ENCODE data around the gene PRDM11.

Gene PRDM11

DNA sequence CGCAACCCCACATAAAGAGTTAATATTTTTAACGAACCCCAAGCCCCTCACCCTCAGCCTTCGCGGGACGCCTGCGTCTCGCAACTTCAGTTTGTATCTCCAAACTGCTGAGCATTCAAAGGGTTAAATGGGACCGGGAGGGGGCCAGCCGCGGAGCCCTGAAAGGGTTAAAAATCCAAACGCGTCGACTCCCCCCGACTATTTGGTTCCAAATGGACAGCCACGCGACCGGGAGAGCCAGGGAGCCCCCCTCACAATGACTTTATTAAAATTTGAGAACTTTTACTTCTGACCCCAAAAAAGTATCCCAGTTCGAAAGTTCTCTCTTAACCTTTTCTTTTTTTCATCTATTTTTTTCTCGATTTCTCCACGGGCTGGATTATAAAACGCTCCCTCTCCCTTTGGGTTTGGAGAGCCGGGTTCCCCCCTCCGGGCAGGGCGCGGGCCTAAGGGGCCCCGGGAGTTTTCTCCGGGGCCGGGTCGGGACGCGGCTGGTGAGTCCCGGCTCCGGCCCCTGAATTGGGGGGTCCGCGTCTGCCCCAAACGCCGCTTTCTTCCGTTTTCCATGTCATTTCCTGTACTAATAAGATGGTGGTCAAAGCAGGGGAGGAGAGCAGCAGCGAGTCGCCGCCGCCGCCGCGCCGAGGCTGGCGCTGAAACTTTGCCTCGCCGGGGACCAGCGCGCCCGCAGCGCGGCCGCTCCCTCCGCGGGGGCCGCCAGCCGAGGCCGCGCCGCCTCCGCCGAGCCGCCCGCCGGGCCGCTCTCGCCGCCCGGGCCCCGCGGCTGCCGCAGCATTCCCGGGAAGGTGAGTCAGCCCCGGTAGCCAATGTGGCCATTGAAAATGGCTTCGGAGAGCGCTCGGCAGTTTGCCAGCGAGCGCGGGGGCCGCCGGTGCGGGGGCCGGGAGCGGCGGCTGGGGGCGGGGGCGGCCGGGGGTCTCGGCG, at the start of gene PRDM11:
PRDM11 (plus strand) TSS at position 568 of the 945 bp plus-strand sequence. CDS start 35,128 bp downstream, outside the sequence.
- peak within 1 kb of the TSS; percentile 81 for H3K27ac ChIP-seq
- TF ChIP-seq, protein P1, sequence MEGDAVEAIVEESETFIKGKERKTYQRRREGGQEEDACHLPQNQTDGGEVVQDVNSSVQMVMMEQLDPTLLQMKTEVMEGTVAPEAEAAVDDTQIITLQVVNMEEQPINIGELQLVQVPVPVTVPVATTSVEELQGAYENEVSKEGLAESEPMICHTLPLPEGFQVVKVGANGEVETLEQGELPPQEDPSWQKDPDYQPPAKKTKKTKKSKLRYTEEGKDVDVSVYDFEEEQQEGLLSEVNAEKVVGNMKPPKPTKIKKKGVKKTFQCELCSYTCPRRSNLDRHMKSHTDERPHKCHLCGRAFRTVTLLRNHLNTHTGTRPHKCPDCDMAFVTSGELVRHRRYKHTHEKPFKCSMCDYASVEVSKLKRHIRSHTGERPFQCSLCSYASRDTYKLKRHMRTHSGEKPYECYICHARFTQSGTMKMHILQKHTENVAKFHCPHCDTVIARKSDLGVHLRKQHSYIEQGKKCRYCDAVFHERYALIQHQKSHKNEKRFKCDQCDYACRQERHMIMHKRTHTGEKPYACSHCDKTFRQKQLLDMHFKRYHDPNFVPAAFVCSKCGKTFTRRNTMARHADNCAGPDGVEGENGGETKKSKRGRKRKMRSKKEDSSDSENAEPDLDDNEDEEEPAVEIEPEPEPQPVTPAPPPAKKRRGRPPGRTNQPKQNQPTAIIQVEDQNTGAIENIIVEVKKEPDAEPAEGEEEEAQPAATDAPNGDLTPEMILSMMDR (conservative IDR thresholded peaks at IDR 0.05), result no peak
- TF ChIP-seq ZFX (IDR thresholded peaks at IDR 0.05), result no peak

DNA sequence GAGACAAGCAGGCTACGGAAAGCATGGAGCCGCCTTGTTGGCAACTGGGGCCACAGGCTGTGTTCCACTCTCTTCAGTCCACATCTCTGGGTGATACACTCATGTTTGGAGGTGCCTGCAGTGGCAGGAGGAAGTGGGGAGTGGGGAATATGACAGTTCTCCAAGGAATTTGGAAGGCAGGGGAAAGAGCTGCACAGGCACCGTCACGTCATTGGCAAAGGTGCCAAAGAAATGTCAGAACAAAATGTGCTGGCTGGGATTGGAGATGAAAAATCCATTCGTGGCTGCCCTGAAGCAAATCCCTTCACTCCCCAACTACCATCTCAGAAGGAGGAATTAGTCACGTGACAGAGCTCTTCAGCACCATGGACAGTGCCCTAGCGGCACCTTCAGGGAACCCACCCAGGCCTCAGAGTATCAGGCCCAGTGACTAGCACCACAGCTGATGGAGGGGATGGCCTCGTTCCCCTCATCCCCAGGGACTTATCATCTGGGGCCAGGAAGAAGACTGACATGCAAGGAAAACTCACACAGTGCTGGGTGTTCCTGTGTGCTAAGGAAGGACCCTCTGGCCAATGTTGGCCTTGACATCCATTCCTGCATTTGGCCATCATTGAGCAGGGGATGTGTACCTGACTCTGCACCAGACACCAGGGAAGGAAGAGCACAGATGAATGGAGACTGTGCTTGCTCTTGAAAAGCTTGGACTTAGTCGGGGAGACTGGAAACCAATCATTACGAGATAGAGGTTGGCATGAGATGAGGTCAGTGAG, 48.5 kb upstream of the PRDM11 start:
- no peak overlapping the region for H3K27ac ChIP-seq
- TF ChIP-seq ZFX (IDR thresholded peaks at IDR 0.05), result no peak
- TF ChIP-seq, protein P1 (conservative IDR thresholded peaks at IDR 0.05), result no peak

DNA sequence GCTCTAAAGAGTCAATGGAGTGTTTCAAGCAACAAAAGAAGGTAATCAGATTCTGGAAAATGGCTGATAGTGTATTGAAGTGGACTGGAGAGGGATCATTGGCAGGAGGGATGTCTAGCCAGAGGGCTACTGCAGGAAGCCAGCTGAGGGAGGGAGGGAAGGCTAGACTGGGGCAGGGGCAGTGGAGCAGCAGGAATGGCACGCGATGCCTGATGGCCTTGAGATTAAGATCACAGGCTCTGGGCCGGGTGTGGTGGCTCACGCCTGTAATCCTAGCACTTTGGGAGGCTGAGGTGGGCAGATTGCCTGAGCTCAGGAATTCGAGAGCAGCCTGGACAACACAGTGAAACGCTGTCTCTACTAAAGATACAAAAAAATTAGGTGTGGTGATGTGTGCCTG, 47.5 kb upstream of the PRDM11 start:
- no peak overlapping the region for H3K27ac ChIP-seq
- TF ChIP-seq, protein P1 (conservative IDR thresholded peaks at IDR 0.05), result no peak
- no peak for TF ChIP-seq ZFX (IDR thresholded peaks at IDR 0.05)

DNA sequence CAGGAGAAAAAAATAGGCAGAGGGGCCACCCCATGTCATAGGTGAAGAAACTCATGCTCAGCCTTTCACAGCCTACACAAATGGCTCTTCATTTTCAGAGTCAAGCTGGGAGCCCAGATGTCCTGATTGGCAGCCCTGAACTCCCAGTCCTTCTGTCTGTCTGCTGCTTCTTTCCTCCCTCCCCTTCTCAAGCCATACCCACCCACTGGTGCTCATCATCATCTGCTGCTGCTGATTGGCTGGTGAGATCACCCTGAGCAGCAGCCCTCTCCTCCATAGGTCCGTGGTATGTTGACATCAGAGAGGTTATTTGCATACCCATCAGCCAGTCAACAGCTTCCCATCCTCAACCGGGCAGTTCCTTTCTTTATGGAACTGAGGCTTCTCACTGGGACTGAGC, 46.1 kb upstream of the PRDM11 start:
- no peak overlapping the region for H3K27ac ChIP-seq
- TF ChIP-seq ZFX (IDR thresholded peaks at IDR 0.05), result no peak
- TF ChIP-seq, protein P1 (conservative IDR thresholded peaks at IDR 0.05), result no peak

DNA sequence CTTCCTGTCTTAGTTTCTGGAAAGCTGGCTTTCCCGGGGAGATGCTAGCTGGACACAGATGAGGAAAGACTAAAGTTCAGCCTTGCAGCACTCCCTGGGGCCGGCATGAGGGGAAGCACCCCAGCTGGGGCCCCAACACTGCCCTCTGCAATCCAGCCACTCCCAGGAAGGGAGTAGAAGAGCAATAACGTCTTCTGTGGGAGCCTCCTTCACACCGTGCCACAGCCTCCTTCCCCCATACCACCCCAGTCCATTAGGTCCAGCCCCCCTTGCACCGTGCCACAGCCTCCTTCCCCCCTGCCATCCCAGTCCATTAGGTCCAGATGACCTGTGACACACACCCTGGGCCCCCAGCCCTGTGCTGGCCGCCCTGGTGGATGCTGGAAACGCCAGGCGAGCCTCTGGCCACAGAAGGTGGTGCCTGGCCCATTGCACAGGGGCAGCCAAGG, 44.1 kb upstream of the PRDM11 start:
- TF ChIP-seq ZFX (IDR thresholded peaks at IDR 0.05), result no peak
- TF ChIP-seq, protein P1 (conservative IDR thresholded peaks at IDR 0.05), result no peak
- H3K27ac ChIP-seq, result no peak overlapping the region

DNA sequence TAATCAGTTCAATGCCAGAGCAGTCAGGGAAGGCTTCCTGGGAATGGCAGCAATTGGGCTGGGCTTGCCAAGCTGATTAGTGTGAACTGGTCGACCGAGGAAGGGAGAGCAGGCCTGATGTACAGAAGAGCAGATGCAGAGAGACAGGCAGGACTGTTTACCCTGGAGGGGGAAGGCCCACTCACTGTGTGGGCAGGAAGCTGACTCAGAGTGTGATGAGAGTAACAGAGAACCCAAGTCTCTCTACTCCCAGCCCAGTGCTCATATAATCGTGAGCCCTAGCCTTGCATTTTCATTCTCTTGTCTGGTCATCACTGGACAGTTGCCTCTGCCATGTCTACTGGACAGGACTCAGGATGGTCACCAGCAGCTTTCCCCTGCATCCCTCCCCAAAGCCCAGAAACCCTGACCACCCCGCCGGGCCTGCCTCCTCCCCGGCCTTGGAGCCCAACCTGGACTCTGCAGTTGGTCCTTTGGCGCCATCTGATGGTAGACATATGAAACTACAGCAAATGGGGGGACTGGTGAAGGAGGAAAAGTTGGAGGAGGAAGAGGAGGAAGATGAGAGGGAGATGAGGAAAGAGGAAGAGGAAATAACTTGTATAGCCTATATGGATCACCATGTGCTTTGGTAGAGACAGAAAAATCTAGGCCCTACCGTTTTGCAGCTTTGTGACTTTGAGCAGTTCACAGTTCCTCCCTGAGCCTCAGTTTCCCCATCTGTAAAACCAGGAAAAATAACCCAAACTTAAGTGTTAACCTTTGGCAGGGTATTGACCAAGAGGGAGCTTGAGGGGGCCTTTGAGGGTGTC, 43.4 kb upstream of the PRDM11 start:
- no peak overlapping the region for H3K27ac ChIP-seq
- no peak for TF ChIP-seq ZFX (IDR thresholded peaks at IDR 0.05)
- TF ChIP-seq, protein P1 (conservative IDR thresholded peaks at IDR 0.05), result peak; percentile 96

All from C4-2B (cell line).